Activated naive CD8-positive, alpha-beta T cell treated with anti-CD3 and anti-CD28 coated beads, Interleukin-2, amount 10 ng/mL, durations not matched to agents 7 days and 5 days (primary cell): ENCODE data around the gene ERN1. TPM values are rescaled to one million over a fixed set of nuclear protein-coding genes. Genes with fewer than 3 reads are reported as not detected.
"Not testable (repeated sequence)": the region's sequence is repeated elsewhere in the genome, so short reads cannot be mapped to it uniquely, and the experiment has no call there.

Experiments
- ATAC-seq: fragments of 150-1000 bp; cut with Tn5 transposase; one replicate; pipeline ENCODE4 v1.10.0; 2021; ENCODE audit warnings: low read depth, moderate library complexity
- POLR2A ChIA-PET: fragments of 350-600 bp; sonication (Branson Sonifier 250); formaldehyde crosslinking; loops from one replicate; lab custom pipeline; 2021; ENCODE audit warnings: antibody characterized with exemption; lab: Charles Lee
- DNase-seq: peaks from one replicate; pipeline ENCODE4 v3.0.0; 2021
- H3K27ac Mint-ChIP-seq: one replicate; pipeline ENCODE4 v1.8.0; 2022; ENCODE audit warnings: mild to moderate bottlenecking, mixed read lengths
- H3K27me3 Mint-ChIP-seq: one replicate; pipeline ENCODE4 v1.8.0; 2022; ENCODE audit warnings: mild to moderate bottlenecking, moderate library complexity, mixed read lengths
- H3K36me3 Mint-ChIP-seq: one replicate; pipeline ENCODE4 v1.8.0; 2021; ENCODE audit warnings: mild to moderate bottlenecking, mixed read lengths
- H3K4me1 Mint-ChIP-seq: one replicate; pipeline ENCODE4 v1.8.0; 2021; ENCODE audit warnings: mixed read lengths
- H3K4me3 Mint-ChIP-seq: one replicate; pipeline ENCODE4 v1.8.0; 2022; ENCODE audit warnings: mild to moderate bottlenecking, moderate library complexity, mixed read lengths
- H3K9me3 Mint-ChIP-seq: one replicate; pipeline ENCODE4 v1.8.0; 2021; ENCODE audit warnings: mixed read lengths
- total RNA-seq, 2 experiments: library from RNA; stranded (reverse); gene quantifications; one replicate each; pipeline ENCODE4 v1.2.3, GENCODE V29; 2021

ERN1 gene
- total RNA-seq, 2 experiments from 2014 or later: 38.6 to 45.3 TPM

GRCh38 chr17:64125937-64126336 is 4.0 kb downstream of the ERN1 start:
- DNase-seq (no peak), ATAC-seq (no peak)
- Mint-ChIP-seq H3K36me3 (peaks cover 14% of the 10 kb centered on the region), H3K9me3 (no peaks in the 10 kb centered on the region), H3K27ac (no peak overlapping the region), H3K4me3 (no peak overlapping the region), H3K4me1 (peaks cover 18% of the 10 kb centered on the region), H3K27me3 (peaks cover 3% of the 10 kb centered on the region)
- POLR2A ChIA-PET: no interaction called here

GRCh38 chr17:64124609-64125008 is 5.3 kb downstream of the ERN1 start:
- no peak for ATAC-seq
- H3K4me1 Mint-ChIP-seq: peaks cover 21% of the 10 kb centered on the region
- H3K27me3 Mint-ChIP-seq: peaks cover 3% of the 10 kb centered on the region
- DNase-seq: no peak
- POLR2A ChIA-PET: no interaction called here
- no peak overlapping the region for H3K27ac Mint-ChIP-seq
- peaks cover 14% of the 10 kb centered on the region for H3K36me3 Mint-ChIP-seq
- H3K4me3 Mint-ChIP-seq: no peak overlapping the region
- H3K9me3 Mint-ChIP-seq: no peaks in the 10 kb centered on the region

- Mint-ChIP-seq H3K27me3 (no peaks in the 10 kb centered on the region), H3K36me3 (peaks cover 14% of the 10 kb centered on the region), H3K27ac (no peak overlapping the region), H3K9me3 (no peaks in the 10 kb centered on the region), H3K4me3 (no peak overlapping the region), H3K4me1 (peaks cover 12% of the 10 kb centered on the region)
- POLR2A ChIA-PET: no interaction called here
- no peak for ATAC-seq
- DNase-seq: no peak
Observed at GRCh38 chr17:64123114-64123513, 6.8 kb downstream of the ERN1 start.

- POLR2A ChIA-PET: interaction anchor here (0.6 to 1.6 kb wide), 2 partner anchors 9 to 158 kb away, joined by 3 to 7 read pairs; partner anchors contain the start of gene ERN1
- Mint-ChIP-seq H3K4me1 (peaks cover 12% of the 10 kb centered on the region), H3K36me3 (peaks cover 15% of the 10 kb centered on the region)
- peak; percentile 48 for ATAC-seq
- not testable (repeated sequence) for H3K9me3 Mint-ChIP-seq, H3K4me3 Mint-ChIP-seq, H3K27me3 Mint-ChIP-seq, DNase-seq, H3K27ac Mint-ChIP-seq
Observed at GRCh38 chr17:64120972-64121786, 8.8 kb downstream of the ERN1 start.

- no peak for ATAC-seq
- H3K27me3 Mint-ChIP-seq: no peaks in the 10 kb centered on the region
Observed at GRCh38 chr17:64120159-64120810, 9.7 kb downstream of the ERN1 start.

GRCh38 chr17:64117981-64118979 is 11.7 kb downstream of the ERN1 start:
- POLR2A ChIA-PET: no interaction called here
- H3K4me1 Mint-ChIP-seq: peaks cover 15% of the 10 kb centered on the region
- no peak overlapping the region for H3K27ac Mint-ChIP-seq

More at GRCh38 chr17:64120159-64120810, 9.7 kb downstream of the ERN1 start:
- Mint-ChIP-seq H3K9me3 (no peaks in the 10 kb centered on the region), H3K27ac (no peak overlapping the region), H3K4me3 (no peak overlapping the region), H3K36me3 (peaks cover 15% of the 10 kb centered on the region), H3K4me1 (peaks cover 15% of the 10 kb centered on the region)
- POLR2A ChIA-PET: interaction anchor here (0.6 kb wide), 1 partner anchor 159 kb away, joined by 3 read pairs; no protein-coding TSS in a partner anchor
- DNase-seq: no peak

GRCh38 chr17:64115822-64116534 is 14.0 kb downstream of the ERN1 start:
- Mint-ChIP-seq H3K36me3 (peaks cover 4% of the 10 kb centered on the region), H3K27ac (no peak overlapping the region), H3K4me1 (peaks cover 12% of the 10 kb centered on the region), H3K9me3 (no peaks in the 10 kb centered on the region), H3K27me3 (no peaks in the 10 kb centered on the region), H3K4me3 (no peak overlapping the region)
- DNase-seq: no peak
- POLR2A ChIA-PET: no interaction called here
- no peak for ATAC-seq

More at GRCh38 chr17:64117981-64118979, 11.7 kb downstream of the ERN1 start:
- no peaks in the 10 kb centered on the region for H3K9me3 Mint-ChIP-seq
- no peaks in the 10 kb centered on the region for H3K27me3 Mint-ChIP-seq
- ATAC-seq (no peak), DNase-seq (no peak)
- no peak overlapping the region for H3K4me3 Mint-ChIP-seq
- H3K36me3 Mint-ChIP-seq: peaks cover 9% of the 10 kb centered on the region

GRCh38 chr17:64115043-64115698 is 14.8 kb downstream of the ERN1 start:
- Mint-ChIP-seq H3K27ac (no peak overlapping the region), H3K27me3 (no peaks in the 10 kb centered on the region), H3K4me1 (peaks cover 5% of the 10 kb centered on the region), H3K36me3 (peaks cover 5% of the 10 kb centered on the region), H3K4me3 (no peak overlapping the region), H3K9me3 (no peaks in the 10 kb centered on the region)
- ATAC-seq (no peak), DNase-seq (no peak)
- POLR2A ChIA-PET: no interaction called here

- H3K4me1 Mint-ChIP-seq: peaks cover 4% of the 10 kb centered on the region
- DNase-seq (no peak), ATAC-seq (no peak)
- no peaks in the 10 kb centered on the region for H3K27me3 Mint-ChIP-seq
- H3K4me3 Mint-ChIP-seq: no peak overlapping the region
- no peak overlapping the region for H3K27ac Mint-ChIP-seq
- peaks cover 5% of the 10 kb centered on the region for H3K36me3 Mint-ChIP-seq
- no peaks in the 10 kb centered on the region for H3K9me3 Mint-ChIP-seq
- POLR2A ChIA-PET: interaction anchor here (0.8 to 1.1 kb wide), 2 partner anchors 17 to 33 kb away, joined by 3 to 4 read pairs; partner anchors contain the start of gene ERN1
Observed at GRCh38 chr17:64113006-64113405, 16.9 kb downstream of the ERN1 start.

GRCh38 chr17:64111831-64112230 is 18.1 kb downstream of the ERN1 start:
- H3K4me3 Mint-ChIP-seq: no peak overlapping the region
- POLR2A ChIA-PET: no interaction called here
- no peak overlapping the region for H3K27ac Mint-ChIP-seq
- no peaks in the 10 kb centered on the region for H3K27me3 Mint-ChIP-seq
- DNase-seq: no peak
- H3K4me1 Mint-ChIP-seq: peaks cover 5% of the 10 kb centered on the region
- no peaks in the 10 kb centered on the region for H3K9me3 Mint-ChIP-seq
- H3K36me3 Mint-ChIP-seq: peaks cover 4% of the 10 kb centered on the region
- ATAC-seq: no peak

- no peak overlapping the region for H3K27ac Mint-ChIP-seq
Observed at GRCh38 chr17:64110379-64111152, 19.4 kb downstream of the ERN1 start.

More at GRCh38 chr17:64110379-64111152, 19.4 kb downstream of the ERN1 start:
- DNase-seq (no peak), ATAC-seq (no peak)
- Mint-ChIP-seq H3K36me3 (peaks cover 4% of the 10 kb centered on the region), H3K27me3 (no peaks in the 10 kb centered on the region), H3K4me3 (no peak overlapping the region), H3K4me1 (peaks cover 9% of the 10 kb centered on the region), H3K9me3 (no peaks in the 10 kb centered on the region)
- POLR2A ChIA-PET: no interaction called here
